HL-60 (cell line): ENCODE data around the gene SNAPC4.

Experiments
- DNase-seq, 2 experiments: peaks; one replicate each; pipeline ENCODE4 v3.0.0-alpha.2; 2010 to 2020; ENCODE audit warnings: low read depth in 1 of 2, low spot score in 1 of 2
- H3K27ac ChIP-seq: fragments of 250-450 bp; sonication (Bioruptor Pico); replicated peaks from 2 replicates; pipeline ENCODE4 v1.5.1; 2020; ENCODE audit warnings: mild to moderate bottlenecking, moderate library complexity
- H3K27me3 ChIP-seq: fragments of 250-450 bp; sonication (Bioruptor Pico); 2 replicates; pipeline ENCODE4 v1.5.1; 2021; ENCODE audit warnings: mild to moderate bottlenecking, moderate library complexity; ENCODE audit not compliant: insufficient read depth, poor library complexity, severe bottlenecking
- H3K4me3 ChIP-seq: replicated peaks from 2 replicates; pipeline ENCODE4 v1.5.1; 2011; ENCODE audit warnings: mild to moderate bottlenecking, control low read depth, low read length; ENCODE audit not compliant: insufficient read depth
- CTCF ChIP-seq: IDR thresholded peaks from one replicate; pipeline ENCODE4 v1.5.1; 2011; ENCODE audit warnings: low read length, control low read depth, inconsistent platforms; ENCODE audit not compliant: insufficient read depth
- GABPA ChIP-seq: IDR thresholded peaks from 2 replicates; pipeline ENCODE4 v1.6.1; 2012; ENCODE audit warnings: low read depth
- POLR2AphosphoS5 ChIP-seq: IDR thresholded peaks from 2 replicates; pipeline ENCODE4 v1.6.1; 2012; ENCODE audit warnings: low read depth
- REST ChIP-seq: IDR thresholded peaks from 2 replicates; pipeline ENCODE4 v1.6.1; 2012; ENCODE audit warnings: low read depth; ENCODE audit not compliant: insufficient replicate concordance
- SPI1 ChIP-seq: IDR thresholded peaks from 2 replicates; pipeline ENCODE4 v1.6.1; 2012; ENCODE audit warnings: low read depth, mild to moderate bottlenecking, borderline replicate concordance

The SNAPC4 gene

GRCh38 chr9:136433849-136434579, 34.0 kb upstream of the SNAPC4 start:
- TF ChIP-seq GABPA (no peak), REST (no peak), POLR2AphosphoS5 (no peak), SPI1 (no peak), CTCF (no peak)
- H3K27ac ChIP-seq: no peak overlapping the region

GRCh38 chr9:136433043-136433715, 33.2 kb upstream of the SNAPC4 start:
- Histone ChIP-seq H3K4me3 (no peak overlapping the region), H3K27me3 (no peaks in the 10 kb centered on the region), H3K27ac (no peak overlapping the region)
- no peak for DNase-seq
- TF ChIP-seq CTCF (no peak), POLR2AphosphoS5 (no peak), GABPA (no peak), SPI1 (no peak), REST (no peak)

More at GRCh38 chr9:136433849-136434579, 34.0 kb upstream of the SNAPC4 start:
- Histone ChIP-seq H3K27me3 (no peaks in the 10 kb centered on the region), H3K4me3 (no peak overlapping the region)
- DNase-seq: no peak

GRCh38 chr9:136432591-136432990, 32.6 kb upstream of the SNAPC4 start:
- no peak for TF ChIP-seq POLR2AphosphoS5
- no peak for TF ChIP-seq GABPA
- no peak for TF ChIP-seq CTCF
- TF ChIP-seq SPI1: no peak
- TF ChIP-seq REST: no peak
- no peaks in the 10 kb centered on the region for H3K27me3 ChIP-seq
- no peak overlapping the region for H3K27ac ChIP-seq
- H3K4me3 ChIP-seq: no peak overlapping the region
- DNase-seq: no peak
